K562 (cell line): ENCODE results near the gene FIBP. TPM values are rescaled to one million over a fixed set of nuclear protein-coding genes. Genes with fewer than 3 reads are reported as not detected.

Source experiments
- BRCA1 ChIP-seq, 2 experiments: fragments of 450-650 bp in 1 of 2; sonication (generic) in 1 of 2; formaldehyde crosslinking in 1 of 2; IDR thresholded peaks; 2 replicates each; pipeline versions ENCODE4 v1.5.0 to v1.6.1; 2017 to 2020; ENCODE audit warnings: mild to moderate bottlenecking in 1 of 2, missing genetic modification reagents in 1 of 2
- ERF ChIP-seq: fragments of 450-650 bp; formaldehyde crosslinking; IDR thresholded peaks from 2 replicates; pipeline ENCODE4 v1.4.0; 2020; ENCODE audit warnings: mild to moderate bottlenecking, mixed read lengths
- HDAC1 ChIP-seq, 2 experiments: fragments of 450-650 bp; IDR thresholded peaks; 2 replicates each; pipeline ENCODE4 v1.6.1; 2016 to 2017; ENCODE audit warnings: inconsistent platforms in 1 of 2, mild to moderate bottlenecking in 1 of 2, moderate library complexity in 1 of 2
- LEF1 ChIP-seq: fragments of 450-650 bp; IDR thresholded peaks from 2 replicates; pipeline ENCODE4 v1.6.1; 2016; ENCODE audit warnings: mild to moderate bottlenecking
- MAZ ChIP-seq, 2 experiments: fragments of 450-650 bp in 1 of 2; sonication (generic) in 1 of 2; formaldehyde crosslinking; IDR thresholded peaks in 1 of 2; conservative IDR thresholded peaks in 1 of 2; 2 replicates each; pipeline versions ENCODE4 v1.4.0 to v1.5.0; 2020; ENCODE audit warnings: mild to moderate bottlenecking in 1 of 2, missing genetic modification reagents in 1 of 2
- MEIS2 ChIP-seq: fragments of 450-650 bp; IDR thresholded peaks from 2 replicates; pipeline ENCODE4 v1.6.1; 2014; ENCODE audit warnings: mild to moderate bottlenecking; ENCODE audit not compliant: partially characterized antibody
- NR2C2 ChIP-seq, 2 experiments: fragments of 200-800 bp in 1 of 2; sonication (Bioruptor generic) in 1 of 2; sonication (generic) in 1 of 2; formaldehyde crosslinking in 1 of 2; IDR thresholded peaks; 2 replicates each; pipeline versions ENCODE4 v1.6.1 to v1.8.0; 2016 to 2022; ENCODE audit warnings: mild to moderate bottlenecking in 1 of 2, missing compliant biosample characterization in 1 of 2, missing genetic modification characterization in 1 of 2, missing genetic modification reagents in 1 of 2
- PPARD ChIP-seq: fragments of 250-450 bp; sonication (Bioruptor Pico); IDR thresholded peaks from 2 replicates; pipeline ENCODE4 v1.8.0; 2022; ENCODE audit warnings: inconsistent platforms, mild to moderate bottlenecking, moderate library complexity
- SMAD1 ChIP-seq: fragments of 150-350 bp; IDR thresholded peaks from 2 replicates; pipeline ENCODE4 v1.6.1; 2014; ENCODE audit warnings: low read length, low read depth; ENCODE audit not compliant: partially characterized antibody
- SP2 ChIP-seq: IDR thresholded peaks from 2 replicates; pipeline ENCODE4 v1.6.1; 2011; ENCODE audit warnings: mild to moderate bottlenecking, low read depth, low read length, moderate library complexity; ENCODE audit not compliant: poor library complexity, severe bottlenecking; ENCODE audit errors: extremely low read depth
- ZFX ChIP-seq: sonication (generic); formaldehyde crosslinking; IDR thresholded peaks from 2 replicates; pipeline ENCODE4 v1.8.0; 2022; ENCODE audit warnings: mild to moderate bottlenecking, missing genetic modification reagents, moderate library complexity
- ZNF436 ChIP-seq: fragments of 250-450, 450-650 bp; sonication (Bioruptor Pico); formaldehyde crosslinking; IDR thresholded peaks from 2 replicates; pipeline ENCODE4 v1.7.0; 2020; ENCODE audit warnings: mild to moderate bottlenecking
- polyA plus RNA-seq, 8 experiments: library from polyadenylated mRNA; depleted of rRNA in 4 of 8; stranded (reverse) in 5 of 8; unstranded in 3 of 8; fragments of >200 nt; fragmentation: Nextera tagmentation in 2 of 8; fragmentation: Illumina TruSeq in 1 of 8; extraction: Ambion mirVana in 2 of 8; extraction: Trizol in 1 of 8; gene quantifications; 2 replicates each; pipeline versions ENCODE4 v1.2.1 to v1.2.3, GENCODE V29; 2011 to 2014; ENCODE audit warnings: inconsistent platforms in 1 of 8, missing spikeins in 1 of 8
- total RNA-seq, 7 experiments: library from RNA; depleted of rRNA in 6 of 7; stranded (reverse); fragments of >200 nt in 6 of 7; fragmentation: Illumina TruSeq in 2 of 7; extraction: Trizol in 2 of 7; gene quantifications; 2 replicates each; pipeline versions ENCODE4 v1.2.1 to v1.2.3, GENCODE V29; 2011 to 2021; ENCODE audit warnings: low replicate concordance in 1 of 7
- TF ChIP-seq, protein P1 (sequence below): fragments of 200-800 bp; sonication (Bioruptor generic); IDR thresholded peaks from 2 replicates; pipeline ENCODE4 v1.6.1; 2017; ENCODE audit warnings: missing genetic modification characterization, missing compliant biosample characterization
- TF ChIP-seq, protein P2 (sequence below), 3 experiments: fragments of 200-800 bp in 1 of 3; sonication (Bioruptor generic) in 1 of 3; sonication (generic) in 1 of 3; formaldehyde crosslinking in 1 of 3; IDR thresholded peaks; 2 replicates each; pipeline versions ENCODE4 v1.6.1 to v1.8.0; 2016 to 2022; ENCODE audit warnings: mild to moderate bottlenecking in 2 of 3, missing compliant biosample characterization in 2 of 3, missing genetic modification characterization in 2 of 3, missing genetic modification reagents in 1 of 3
- TF ChIP-seq, protein P3 (sequence below): IDR thresholded peaks from 3 replicates; pipeline ENCODE4 v1.6.1; 2011; ENCODE audit warnings: borderline replicate concordance, mild to moderate bottlenecking, moderate library complexity; ENCODE audit not compliant: insufficient read length; ENCODE audit errors: extremely low read depth
- TF ChIP-seq, protein P4 (sequence below): fragments of 250-450 bp; sonication (Bioruptor Pico); IDR thresholded peaks from 2 replicates; pipeline ENCODE4 v1.8.0; 2022; ENCODE audit warnings: moderate library complexity, mild to moderate bottlenecking, inconsistent platforms

Gene FIBP
- total and polyA plus RNA-seq, 9 of the 15 experiments (the other 6 are each of a cell fraction or from before 2014, with no cell fraction given): 41.2 to 79.2 (median 48.6) TPM

DNA sequence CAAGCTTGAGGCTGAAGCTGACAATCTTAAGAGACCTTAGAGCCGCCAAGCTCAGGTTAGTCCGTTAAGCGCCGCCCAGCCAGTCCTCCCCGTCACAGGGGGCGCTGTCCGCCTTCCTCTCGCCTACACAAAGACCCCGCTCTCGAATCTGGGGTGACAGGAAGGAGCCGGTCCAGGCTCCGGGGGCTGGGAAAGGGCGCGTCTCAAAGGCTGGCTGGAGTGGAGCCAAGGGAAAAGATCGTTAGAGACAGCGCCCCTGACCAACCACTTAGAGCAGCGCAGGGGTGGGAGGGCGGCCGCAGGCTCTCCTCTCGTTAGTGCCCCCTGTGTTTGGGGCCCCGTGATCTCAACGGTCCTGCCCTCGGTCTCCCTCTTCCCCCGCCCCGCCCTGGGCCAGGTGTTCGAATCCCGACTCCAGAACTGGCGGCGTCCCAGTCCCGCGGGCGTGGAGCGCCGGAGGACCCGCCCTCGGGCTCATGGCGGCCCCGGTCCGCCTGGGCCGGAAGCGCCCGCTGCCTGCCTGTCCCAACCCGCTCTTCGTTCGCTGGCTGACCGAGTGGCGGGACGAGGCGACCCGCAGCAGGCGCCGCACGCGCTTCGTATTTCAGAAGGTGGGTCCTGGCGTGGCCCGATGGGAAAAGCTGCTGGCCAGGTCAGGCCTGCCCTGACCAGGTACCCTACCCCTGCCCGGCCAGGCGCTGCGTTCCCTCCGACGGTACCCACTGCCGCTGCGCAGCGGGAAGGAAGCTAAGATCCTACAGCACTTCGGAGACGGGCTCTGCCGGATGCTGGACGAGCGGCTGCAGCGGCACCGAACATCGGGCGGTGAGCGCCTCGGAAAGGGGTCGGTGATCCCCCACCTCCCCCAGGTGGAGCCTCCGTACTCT is 27.8 kb downstream of the FIBP start, which contains the start of gene MUS81 (continued):
- TF ChIP-seq MEIS2: peak; percentile 53
- peak; percentile 76 for TF ChIP-seq ZFX (CRISPR knock-in tag)
- no peak for TF ChIP-seq NR2C2 (CRISPR knock-in tag; IDR thresholded peaks at IDR 0.05)
- TF ChIP-seq NR2C2 (tag; IDR thresholded peaks at IDR 0.05): peak; percentile 84
- no peak for TF ChIP-seq ZNF436 (CRISPR knock-in tag)
- TF ChIP-seq LEF1: peak; percentile 57; the same call in 1 of the 2 replicates
- peak; percentile 88 to 95 for TF ChIP-seq MAZ (CRISPR knock-in tag; conservative IDR thresholded peaks at IDR 0.05 in 1 of 2, IDR thresholded peaks at IDR 0.05 in 1 of 2)
- TF ChIP-seq, protein P1, sequence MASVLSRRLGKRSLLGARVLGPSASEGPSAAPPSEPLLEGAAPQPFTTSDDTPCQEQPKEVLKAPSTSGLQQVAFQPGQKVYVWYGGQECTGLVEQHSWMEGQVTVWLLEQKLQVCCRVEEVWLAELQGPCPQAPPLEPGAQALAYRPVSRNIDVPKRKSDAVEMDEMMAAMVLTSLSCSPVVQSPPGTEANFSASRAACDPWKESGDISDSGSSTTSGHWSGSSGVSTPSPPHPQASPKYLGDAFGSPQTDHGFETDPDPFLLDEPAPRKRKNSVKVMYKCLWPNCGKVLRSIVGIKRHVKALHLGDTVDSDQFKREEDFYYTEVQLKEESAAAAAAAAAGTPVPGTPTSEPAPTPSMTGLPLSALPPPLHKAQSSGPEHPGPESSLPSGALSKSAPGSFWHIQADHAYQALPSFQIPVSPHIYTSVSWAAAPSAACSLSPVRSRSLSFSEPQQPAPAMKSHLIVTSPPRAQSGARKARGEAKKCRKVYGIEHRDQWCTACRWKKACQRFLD: peak; percentile 83
- TF ChIP-seq BRCA1 (IDR thresholded peaks at IDR 0.05): no peak
- TF ChIP-seq BRCA1 (CRISPR knock-in tag; IDR thresholded peaks at IDR 0.05): peak; percentile 42; the same call in 1 of the 2 replicates
- peak in 1 of 2 experiments; percentile 39; a peak in 1 of 4 replicates for TF ChIP-seq HDAC1 (IDR thresholded peaks at IDR 0.05)
- TF ChIP-seq, protein P2, sequence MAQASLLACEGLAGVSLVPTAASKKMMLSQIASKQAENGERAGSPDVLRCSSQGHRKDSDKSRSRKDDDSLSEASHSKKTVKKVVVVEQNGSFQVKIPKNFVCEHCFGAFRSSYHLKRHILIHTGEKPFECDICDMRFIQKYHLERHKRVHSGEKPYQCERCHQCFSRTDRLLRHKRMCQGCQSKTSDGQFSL (CRISPR knock-in tag; IDR thresholded peaks at IDR 0.05): no peak
- TF ChIP-seq, protein P2 (tag; IDR thresholded peaks at IDR 0.05): no peak
- TF ChIP-seq PPARD: no peak
- no peak for TF ChIP-seq ERF
- TF ChIP-seq, protein P3, sequence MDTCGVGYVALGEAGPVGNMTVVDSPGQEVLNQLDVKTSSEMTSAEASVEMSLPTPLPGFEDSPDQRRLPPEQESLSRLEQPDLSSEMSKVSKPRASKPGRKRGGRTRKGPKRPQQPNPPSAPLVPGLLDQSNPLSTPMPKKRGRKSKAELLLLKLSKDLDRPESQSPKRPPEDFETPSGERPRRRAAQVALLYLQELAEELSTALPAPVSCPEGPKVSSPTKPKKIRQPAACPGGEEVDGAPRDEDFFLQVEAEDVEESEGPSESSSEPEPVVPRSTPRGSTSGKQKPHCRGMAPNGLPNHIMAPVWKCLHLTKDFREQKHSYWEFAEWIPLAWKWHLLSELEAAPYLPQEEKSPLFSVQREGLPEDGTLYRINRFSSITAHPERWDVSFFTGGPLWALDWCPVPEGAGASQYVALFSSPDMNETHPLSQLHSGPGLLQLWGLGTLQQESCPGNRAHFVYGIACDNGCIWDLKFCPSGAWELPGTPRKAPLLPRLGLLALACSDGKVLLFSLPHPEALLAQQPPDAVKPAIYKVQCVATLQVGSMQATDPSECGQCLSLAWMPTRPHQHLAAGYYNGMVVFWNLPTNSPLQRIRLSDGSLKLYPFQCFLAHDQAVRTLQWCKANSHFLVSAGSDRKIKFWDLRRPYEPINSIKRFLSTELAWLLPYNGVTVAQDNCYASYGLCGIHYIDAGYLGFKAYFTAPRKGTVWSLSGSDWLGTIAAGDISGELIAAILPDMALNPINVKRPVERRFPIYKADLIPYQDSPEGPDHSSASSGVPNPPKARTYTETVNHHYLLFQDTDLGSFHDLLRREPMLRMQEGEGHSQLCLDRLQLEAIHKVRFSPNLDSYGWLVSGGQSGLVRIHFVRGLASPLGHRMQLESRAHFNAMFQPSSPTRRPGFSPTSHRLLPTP: peak; percentile 78
- TF ChIP-seq, protein P4, sequence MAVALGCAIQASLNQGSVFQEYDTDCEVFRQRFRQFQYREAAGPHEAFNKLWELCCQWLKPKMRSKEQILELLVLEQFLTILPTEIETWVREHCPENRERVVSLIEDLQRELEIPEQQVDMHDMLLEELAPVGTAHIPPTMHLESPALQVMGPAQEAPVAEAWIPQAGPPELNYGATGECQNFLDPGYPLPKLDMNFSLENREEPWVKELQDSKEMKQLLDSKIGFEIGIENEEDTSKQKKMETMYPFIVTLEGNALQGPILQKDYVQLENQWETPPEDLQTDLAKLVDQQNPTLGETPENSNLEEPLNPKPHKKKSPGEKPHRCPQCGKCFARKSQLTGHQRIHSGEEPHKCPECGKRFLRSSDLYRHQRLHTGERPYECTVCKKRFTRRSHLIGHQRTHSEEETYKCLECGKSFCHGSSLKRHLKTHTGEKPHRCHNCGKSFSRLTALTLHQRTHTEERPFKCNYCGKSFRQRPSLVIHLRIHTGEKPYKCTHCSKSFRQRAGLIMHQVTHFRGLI (CRISPR knock-in tag): no peak
- peak; percentile 79 for TF ChIP-seq SP2
- peak; percentile 80 for TF ChIP-seq SMAD1
